ENCODE data around the gene ASPRV1. TPM values are rescaled to one million over a fixed set of nuclear protein-coding genes. Genes with fewer than 3 reads are reported as not detected.

The ASPRV1 gene
- total and polyA plus RNA-seq, 5 donors from 2014 or later, result 0.62 to 1.7 (median 1.1) TPM

Other genes with a start within 250 kb of the ASPRV1 start
- 16.5 TPM for gene ANXA4, start 219.5 kb downstream of the ASPRV1 start, total RNA-seq
- gene ANXA4, start 219.5 kb downstream of the ASPRV1 start, polyA plus RNA-seq, result 10 to 100 TPM; 21.5 to 36.8 (median 27.3) TPM
- gene GMCL1, start 132.0 kb downstream of the ASPRV1 start, total RNA-seq, result 32.3 TPM
- gene GMCL1, start 132.0 kb downstream of the ASPRV1 start, polyA plus RNA-seq, result 10 to 100 TPM; 32.4 to 36.0 (median 33.7) TPM
- 44.1 TPM for gene SNRNP27, start 67.7 kb downstream of the ASPRV1 start, total RNA-seq
- gene SNRNP27, start 67.7 kb downstream of the ASPRV1 start, polyA plus RNA-seq, result 10 to 100 TPM; 51.7 to 70.2 (median 60.0) TPM
- 40.6 TPM for gene MXD1, start 46.5 kb downstream of the ASPRV1 start, total RNA-seq
- 10 to 100 TPM in 2 of 4 donors, 1 to 10 TPM in 2; 8.3 to 13.3 (median 11.0) TPM for gene MXD1, start 46.5 kb downstream of the ASPRV1 start, polyA plus RNA-seq
- gene PCBP1, start 125.8 kb upstream of the ASPRV1 start, total RNA-seq, result 330 TPM
- 100 to 1,000 TPM; 131 to 188 (median 173) TPM for gene PCBP1, start 125.8 kb upstream of the ASPRV1 start, polyA plus RNA-seq
- gene C2orf42, start 229.4 kb upstream of the ASPRV1 start, total RNA-seq, result 21.0 TPM
- gene C2orf42, start 229.4 kb upstream of the ASPRV1 start, polyA plus RNA-seq, result 10 to 100 TPM; 21.9 to 38.4 (median 30.7) TPM